GM21528 (cell line): ENCODE data around the gene GLRA3.

Experiments
- ATAC-seq: cut with Tn5 transposase; IDR thresholded peaks from one replicate; pipeline ENCODE4 v1.9.1; 2021; ENCODE audit warnings: mild to moderate bottlenecking, moderate library complexity; ENCODE audit not compliant: unreplicated experiment, low FRiP score

Gene GLRA3

DNA sequence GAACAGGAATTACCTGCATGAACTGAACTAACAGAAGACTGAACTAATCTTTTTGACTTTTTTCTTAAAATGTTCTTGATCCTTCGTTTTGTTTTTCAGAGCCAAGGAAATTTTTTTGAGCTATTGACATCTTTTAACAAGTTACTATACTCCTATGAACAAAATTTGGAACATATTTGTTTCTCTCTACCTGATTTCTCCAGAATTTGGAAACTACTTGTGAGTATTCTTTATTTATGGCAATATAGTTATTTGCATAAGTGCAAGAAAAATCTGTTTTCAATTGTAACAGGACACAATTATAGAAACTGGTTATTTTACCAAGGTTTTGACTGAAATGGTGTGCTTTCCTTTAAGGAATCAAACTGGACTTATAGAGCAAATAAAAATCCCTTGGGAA, 217.3 kb downstream of the GLRA3 start:
- ATAC-seq: no peak

DNA sequence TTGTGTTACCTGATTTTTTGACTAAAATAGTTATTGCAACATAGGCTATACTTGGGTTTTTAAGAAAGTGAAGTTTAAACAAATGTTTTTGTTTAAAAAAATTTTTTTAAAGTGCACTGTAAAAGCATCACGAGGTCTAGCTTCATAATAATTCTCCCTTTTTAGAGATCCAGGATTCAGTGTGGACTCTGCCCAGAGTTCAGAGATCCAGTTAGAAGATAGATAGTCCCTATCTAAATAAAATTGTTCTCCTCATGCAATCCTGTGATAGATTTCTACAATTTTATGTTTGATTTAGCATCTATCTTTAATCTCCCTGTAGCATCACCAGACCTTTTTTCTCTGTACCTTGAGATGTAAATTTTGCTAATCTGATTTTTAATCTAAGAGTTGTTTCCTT, 221.3 kb downstream of the GLRA3 start:
- ATAC-seq: no peak

DNA sequence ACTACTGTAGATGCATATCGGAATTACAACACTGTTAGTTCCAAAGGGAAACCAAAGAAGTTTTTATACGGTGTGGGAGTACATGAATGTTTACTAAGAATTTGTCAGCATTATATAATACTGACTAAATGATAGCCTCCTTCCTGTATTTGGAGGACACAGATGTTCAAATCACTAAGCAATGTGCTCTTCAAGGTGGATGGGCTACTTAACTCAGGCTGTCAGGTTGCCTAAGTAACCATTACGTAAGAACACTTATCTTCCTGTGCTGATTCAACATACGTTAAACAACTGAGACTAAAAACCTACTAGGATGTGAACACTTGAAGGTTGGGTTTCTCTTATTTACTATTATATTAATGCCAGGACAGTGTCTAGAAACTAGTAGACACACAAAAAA, 224.8 kb downstream of the GLRA3 start:
- ATAC-seq: no peak

DNA sequence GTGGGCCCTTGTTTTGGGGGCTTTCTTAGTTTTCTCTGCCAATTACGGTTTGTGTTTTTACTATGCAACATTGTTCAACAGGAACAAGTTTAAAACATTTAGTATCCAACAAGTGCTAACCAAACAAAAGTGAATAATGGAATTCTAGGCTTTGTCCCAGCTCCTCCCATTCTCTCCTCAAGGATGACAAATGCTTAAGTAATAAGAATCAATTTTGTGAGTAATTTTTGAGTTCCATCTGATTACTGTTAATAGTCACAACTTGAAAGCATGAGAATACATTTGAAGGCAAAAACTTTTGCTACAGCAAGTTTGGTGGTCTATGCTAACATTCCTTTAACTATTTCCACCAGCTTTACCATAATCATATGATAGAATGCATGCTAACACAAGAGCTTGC, 228.7 kb downstream of the GLRA3 start:
- ATAC-seq: no peak

DNA sequence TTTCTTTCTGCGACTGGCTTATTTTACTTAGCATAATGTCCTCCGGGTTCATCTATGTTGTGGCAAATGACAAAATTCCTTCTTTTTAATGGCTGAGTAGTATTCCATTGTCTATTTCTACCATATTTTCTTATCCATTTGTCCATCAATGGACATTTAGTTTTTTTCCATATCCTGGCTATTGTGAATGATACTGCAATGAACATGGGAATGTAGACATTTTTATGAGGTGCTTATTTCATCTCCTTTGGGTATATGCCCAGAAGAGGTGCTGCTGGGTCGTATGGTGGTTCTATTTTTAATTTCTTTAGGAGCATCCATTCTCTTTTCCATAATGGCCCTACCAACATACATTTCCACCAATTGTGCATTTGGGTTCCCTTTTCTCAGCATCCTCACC, 230.2 kb downstream of the GLRA3 start:
- ATAC-seq: no peak

DNA sequence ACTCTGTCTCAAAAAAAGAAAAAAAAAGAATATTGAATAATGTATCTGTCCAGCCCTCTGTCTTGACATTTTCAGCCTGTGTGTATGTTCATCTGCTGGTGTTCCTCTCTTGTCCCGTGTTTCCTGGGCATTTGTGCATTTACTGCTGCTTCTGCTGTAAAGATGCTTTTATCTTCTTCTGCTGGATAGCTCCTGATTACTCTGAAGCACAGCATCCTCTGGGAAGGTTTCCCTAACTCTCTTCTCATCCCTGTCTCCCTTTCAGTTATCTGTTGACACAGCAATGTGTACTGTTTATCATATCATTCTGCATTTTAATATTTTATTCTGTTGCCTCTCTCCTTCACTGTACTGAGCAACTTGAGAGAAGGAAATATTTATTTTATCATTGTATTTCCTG, 232.5 kb downstream of the GLRA3 start:
- no peak for ATAC-seq

DNA sequence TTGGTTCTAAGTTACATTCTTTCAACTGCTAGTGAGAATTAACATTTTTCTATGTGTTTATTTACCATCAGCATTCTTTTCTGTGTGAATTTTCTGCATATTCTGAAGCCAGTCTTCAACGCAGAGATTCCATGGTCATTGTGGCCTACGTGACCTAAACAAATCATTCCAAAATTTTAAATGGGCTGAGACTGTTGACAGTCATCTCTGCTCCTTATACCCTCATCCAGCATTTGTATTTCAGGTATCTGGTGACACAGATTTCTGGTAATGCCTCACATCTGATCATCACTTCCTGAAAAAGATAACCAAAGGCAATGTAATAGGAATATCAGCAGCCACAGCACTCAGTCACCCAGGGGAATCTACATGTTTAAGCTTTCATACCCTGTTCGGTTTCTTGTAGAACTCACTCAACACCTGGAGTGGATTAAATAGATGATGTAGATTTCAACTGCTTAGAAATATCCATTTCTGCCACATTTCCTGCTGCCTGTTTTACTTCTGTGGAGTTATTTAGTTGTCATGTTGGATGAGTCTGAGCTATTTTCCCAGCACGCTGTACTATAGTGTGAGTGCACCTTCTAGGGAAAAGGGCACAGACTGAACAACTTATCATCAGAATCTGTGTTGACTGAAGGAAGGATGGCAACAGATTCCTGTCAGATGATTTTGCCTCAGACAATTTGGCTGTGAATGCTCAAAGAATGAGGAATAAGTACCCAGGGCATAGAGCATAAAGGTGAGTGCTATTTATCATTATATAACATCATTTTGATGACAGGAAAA, 233.7 kb downstream of the GLRA3 start:
- ATAC-seq: no peak

DNA sequence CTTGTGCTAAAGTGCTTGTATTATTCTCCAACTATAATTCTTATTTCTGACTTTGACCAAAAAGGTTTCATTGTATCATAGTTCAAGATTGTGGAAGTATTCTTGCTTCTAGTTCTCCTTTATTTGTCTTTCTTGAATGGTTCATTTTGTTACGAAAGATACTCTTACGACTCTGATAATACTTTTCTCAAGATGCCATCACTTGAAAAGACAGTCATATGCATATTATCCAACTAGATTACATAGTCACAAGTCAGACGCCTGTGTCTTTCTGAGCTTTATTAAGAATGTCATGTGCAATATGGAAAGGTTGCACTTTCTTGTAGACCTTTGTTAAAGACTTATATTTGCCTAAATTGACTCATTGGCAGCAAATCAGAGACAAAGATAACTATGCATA, 235.3 kb downstream of the GLRA3 start:
- ATAC-seq: no peak

DNA sequence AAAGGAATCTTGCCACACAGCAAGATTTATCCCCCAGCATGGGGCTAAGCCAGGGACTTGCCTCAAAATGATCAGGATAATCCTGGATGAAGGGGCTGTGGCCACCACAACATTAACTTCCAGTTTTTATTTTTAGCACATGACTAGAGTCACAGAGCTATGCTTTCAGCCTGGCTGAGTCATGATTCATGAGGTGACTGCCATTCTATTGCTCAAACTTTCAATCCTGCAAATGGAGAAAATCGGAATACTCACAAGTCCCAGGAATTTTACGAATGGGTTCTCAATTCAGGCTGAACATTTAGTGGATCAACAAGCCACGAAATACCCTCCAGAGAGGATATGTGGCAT, 236.1 kb downstream of the GLRA3 start:
- ATAC-seq: no peak

DNA sequence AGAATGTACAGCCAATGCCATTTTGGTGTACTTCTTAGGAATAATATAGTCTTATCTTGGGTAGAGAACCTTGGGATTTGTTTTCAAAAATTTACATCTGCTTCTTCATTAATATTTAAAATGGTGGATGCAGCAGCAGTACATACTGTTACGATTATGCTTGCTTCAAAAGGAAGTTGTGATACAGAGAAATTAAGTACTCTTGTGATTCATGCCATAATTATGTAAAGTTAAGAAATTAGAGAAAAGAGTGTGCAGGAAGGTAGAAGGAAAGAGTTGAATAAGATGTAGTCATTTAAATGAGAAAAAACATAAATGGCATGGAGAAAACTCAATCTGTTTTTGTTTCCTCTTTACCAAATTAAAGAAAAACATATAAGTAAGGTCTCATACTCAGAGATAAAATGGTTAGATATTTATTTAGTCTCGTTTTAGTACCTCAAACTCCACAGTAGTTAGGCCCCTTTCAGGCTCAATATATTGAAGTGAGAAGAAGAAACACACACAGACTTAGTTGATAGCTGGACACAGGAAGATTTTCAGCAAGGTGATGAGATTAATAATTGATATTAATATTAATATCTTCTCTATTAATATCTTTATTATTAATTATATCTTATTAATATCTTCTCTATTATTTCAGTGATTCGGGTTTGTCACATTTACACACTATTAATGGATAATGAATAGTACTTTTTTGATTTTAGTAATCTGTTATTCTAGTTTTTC, 236.6 kb downstream of the GLRA3 start:
- ATAC-seq: no peak

DNA sequence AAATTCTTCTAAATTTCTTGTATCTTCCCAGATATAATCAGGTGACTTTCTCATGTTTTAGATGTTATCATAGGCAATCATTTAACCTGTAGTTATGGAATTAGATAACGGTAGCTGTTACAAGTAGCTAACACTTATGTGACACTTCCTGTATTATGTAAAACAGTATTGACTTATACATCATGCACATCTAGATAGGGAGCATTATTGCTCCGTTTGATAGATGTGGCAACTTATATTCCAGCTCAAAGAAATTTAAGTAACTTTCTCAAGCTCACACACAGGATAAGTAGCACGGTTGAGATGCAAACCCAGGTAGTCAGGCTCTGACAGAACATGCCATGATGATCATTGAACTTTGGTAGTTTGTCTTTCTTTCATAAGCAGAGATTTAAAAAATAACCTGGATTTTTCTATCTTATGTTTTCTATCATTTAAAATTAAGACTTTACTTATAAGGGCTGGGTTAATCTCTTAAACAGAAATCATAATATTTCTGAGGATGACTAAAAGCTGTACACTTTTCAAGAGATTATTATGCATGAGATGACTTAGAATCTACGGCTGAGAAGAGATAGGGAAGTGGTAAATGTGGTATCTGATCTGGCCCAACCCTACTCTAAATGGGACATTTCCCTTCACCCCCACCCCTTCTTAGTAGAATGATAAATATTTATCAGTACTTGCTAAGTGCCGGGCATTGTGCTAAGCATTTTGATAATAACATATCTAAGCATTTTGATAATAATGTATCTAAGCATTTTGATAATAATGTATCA, 237.6 kb downstream of the GLRA3 start:
- ATAC-seq: peak; percentile 87

DNA sequence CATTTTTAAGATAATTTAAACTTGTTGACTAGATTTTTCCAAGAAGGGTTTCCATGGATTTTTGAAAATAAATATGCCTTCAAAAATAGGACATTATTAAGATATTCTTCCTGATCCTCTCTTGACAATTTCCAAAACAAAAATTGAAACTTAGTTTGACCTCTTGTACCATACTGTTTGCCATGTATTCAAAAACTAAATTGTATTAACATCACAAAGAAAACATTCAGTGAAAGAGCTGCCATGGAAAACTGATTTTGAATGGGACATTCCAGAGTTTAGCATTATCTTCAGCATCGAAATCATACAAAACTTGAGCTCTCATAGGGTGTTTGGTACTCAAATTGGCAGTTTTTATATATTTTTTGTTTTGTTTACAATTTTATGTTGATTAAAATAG, 238.7 kb downstream of the GLRA3 start:
- no peak for ATAC-seq
